Tibial nerve (tissue), 4 donors: ENCODE results near the gene MTNR1A.

Experiments
- EP300 ChIP-seq, 2 donors: sonication (generic); formaldehyde crosslinking; IDR thresholded peaks; one replicate each; pipeline ENCODE4 v1.6.1; 2017; ENCODE audit warnings: antibody characterized with exemption in 2 of 2, mild to moderate bottlenecking in 1 of 2
- POLR2A ChIP-seq, 2 donors: fragments of 450-650 bp; IDR thresholded peaks; one replicate each; pipeline ENCODE4 v1.6.1; 2017; ENCODE audit warnings: antibody characterized with exemption in 2 of 2, mild to moderate bottlenecking in 2 of 2, moderate library complexity in 2 of 2
- TF ChIP-seq, protein P1 (sequence below), 5 experiments: fragments of 200-600 bp in 3 of 5; fragments of 450-650 bp in 2 of 5; sonication (generic) in 3 of 5; IDR thresholded peaks; one replicate each; pipeline ENCODE4 v1.5.1; 2016 to 2019; ENCODE audit warnings: antibody characterized with exemption in 5 of 5, mild to moderate bottlenecking in 3 of 5, moderate library complexity in 2 of 5

DNA sequence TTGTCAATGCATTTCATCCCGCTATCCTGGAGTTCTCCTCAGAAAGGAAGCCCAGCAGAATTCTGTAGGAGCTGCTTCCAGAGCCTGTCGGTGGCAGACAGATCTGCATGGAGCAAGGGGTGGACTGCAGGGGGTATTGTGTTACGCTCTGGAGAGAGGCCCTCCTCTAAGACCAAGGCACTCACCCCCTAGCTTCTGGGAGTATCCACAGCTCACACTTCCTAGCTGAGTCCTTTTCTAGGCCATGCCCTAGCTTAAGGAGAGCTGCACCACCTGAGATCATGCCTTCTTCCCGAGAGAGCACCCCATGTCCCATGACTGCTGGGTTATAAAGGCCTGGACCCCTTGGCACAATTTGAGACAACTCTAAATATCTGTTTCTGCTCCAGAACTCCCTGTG lies 39.1 kb downstream of the MTNR1A start:
- TF ChIP-seq POLR2A (IDR thresholded peaks at IDR 0.05) (no peak), EP300 (IDR thresholded peaks at IDR 0.05) (no peak)
- TF ChIP-seq, protein P1, sequence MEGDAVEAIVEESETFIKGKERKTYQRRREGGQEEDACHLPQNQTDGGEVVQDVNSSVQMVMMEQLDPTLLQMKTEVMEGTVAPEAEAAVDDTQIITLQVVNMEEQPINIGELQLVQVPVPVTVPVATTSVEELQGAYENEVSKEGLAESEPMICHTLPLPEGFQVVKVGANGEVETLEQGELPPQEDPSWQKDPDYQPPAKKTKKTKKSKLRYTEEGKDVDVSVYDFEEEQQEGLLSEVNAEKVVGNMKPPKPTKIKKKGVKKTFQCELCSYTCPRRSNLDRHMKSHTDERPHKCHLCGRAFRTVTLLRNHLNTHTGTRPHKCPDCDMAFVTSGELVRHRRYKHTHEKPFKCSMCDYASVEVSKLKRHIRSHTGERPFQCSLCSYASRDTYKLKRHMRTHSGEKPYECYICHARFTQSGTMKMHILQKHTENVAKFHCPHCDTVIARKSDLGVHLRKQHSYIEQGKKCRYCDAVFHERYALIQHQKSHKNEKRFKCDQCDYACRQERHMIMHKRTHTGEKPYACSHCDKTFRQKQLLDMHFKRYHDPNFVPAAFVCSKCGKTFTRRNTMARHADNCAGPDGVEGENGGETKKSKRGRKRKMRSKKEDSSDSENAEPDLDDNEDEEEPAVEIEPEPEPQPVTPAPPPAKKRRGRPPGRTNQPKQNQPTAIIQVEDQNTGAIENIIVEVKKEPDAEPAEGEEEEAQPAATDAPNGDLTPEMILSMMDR (IDR thresholded peaks at IDR 0.05) = no peak
